Measurements from ENCODE around the gene HMOX1. TPM values are rescaled to one million over a fixed set of nuclear protein-coding genes. Genes with fewer than 3 reads are reported as not detected.
"Not testable (repeated sequence)": the region's sequence is repeated elsewhere in the genome, so short reads cannot be mapped to it uniquely, and the experiment has no call there.

Gene HMOX1
- polyA plus RNA-seq, 1 donor from 2014 or later, result 28.7 TPM

- H3K4me3 Mint-ChIP-seq, result peak overlapping the region in 1 of 4 donors; percentile 55
- peaks cover 0 to 2% (median 0%) of the 10 kb centered on the region in 3 donors for H3K9me3 Mint-ChIP-seq
- no peak overlapping the region for H3K27ac Mint-ChIP-seq
- H3K27me3 Mint-ChIP-seq, result no peaks in the 10 kb centered on the region
- peaks cover 8% of the 10 kb centered on the region for H3K36me3 Mint-ChIP-seq
- no peaks in the 10 kb centered on the region for H3K4me1 Mint-ChIP-seq
Measured at GRCh38 chr22:35435201-35435740, 54.4 kb downstream of the HMOX1 start.

GRCh38 chr22:35436421-35436820, 55.5 kb downstream of the HMOX1 start:
- no peak overlapping the region for H3K4me3 Mint-ChIP-seq
- no peaks in the 10 kb centered on the region for H3K27me3 Mint-ChIP-seq
- H3K27ac Mint-ChIP-seq, result no peak overlapping the region
- H3K9me3 Mint-ChIP-seq, result peaks cover 0 to 2% (median 0%) of the 10 kb centered on the region in 3 donors
- peaks cover 8% of the 10 kb centered on the region for H3K36me3 Mint-ChIP-seq
- H3K4me1 Mint-ChIP-seq, result no peaks in the 10 kb centered on the region

- Mint-ChIP-seq H3K4me1 (no peaks in the 10 kb centered on the region), H3K27me3 (no peaks in the 10 kb centered on the region), H3K9me3 (peaks cover 0 to 2% (median 0%) of the 10 kb centered on the region in 3 donors), H3K4me3 (no peak overlapping the region), H3K27ac (no peak overlapping the region), H3K36me3 (peaks cover 8% of the 10 kb centered on the region)
Measured at GRCh38 chr22:35437049-35437448, 56.2 kb downstream of the HMOX1 start.

DNA sequence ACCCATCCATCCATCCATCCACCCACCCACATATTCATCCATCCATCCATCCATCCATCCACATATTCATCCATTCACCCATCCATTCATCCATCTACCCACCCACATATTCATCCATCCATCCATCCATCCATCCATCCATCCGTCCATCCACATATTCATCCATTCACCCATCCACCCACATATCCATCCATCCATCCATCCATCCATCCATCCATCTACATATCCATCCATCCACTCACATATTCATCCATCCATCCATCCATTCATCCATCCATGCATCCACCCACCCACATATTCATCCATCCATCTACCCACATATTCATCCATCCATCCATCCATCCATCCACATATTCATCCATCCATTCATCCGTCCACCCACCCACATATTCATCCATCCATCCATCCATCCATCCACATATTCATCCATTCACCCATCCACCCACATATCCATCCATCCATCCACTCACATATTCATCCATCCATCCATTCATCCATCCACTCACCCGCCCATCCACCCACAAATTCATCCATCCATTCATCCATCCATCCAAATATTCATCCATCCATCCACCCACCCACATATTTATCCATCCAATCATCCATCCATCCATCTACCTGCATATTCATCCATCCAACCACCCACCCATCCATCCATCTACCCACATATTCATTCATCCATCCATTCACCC, 57.9 kb downstream of the HMOX1 start:
- H3K27ac Mint-ChIP-seq, result not testable (repeated sequence)

GRCh38 chr22:35439365-35439717, 58.4 kb downstream of the HMOX1 start:
- no peak overlapping the region for H3K4me3 Mint-ChIP-seq
- H3K27ac Mint-ChIP-seq, result no peak overlapping the region
- no peaks in the 10 kb centered on the region for H3K9me3 Mint-ChIP-seq
- H3K27me3 Mint-ChIP-seq, result no peaks in the 10 kb centered on the region
- peaks cover 6% of the 10 kb centered on the region for H3K36me3 Mint-ChIP-seq
- no peaks in the 10 kb centered on the region for H3K4me1 Mint-ChIP-seq

More for the DNA sequence above, 57.9 kb downstream of the HMOX1 start:
- H3K27me3 Mint-ChIP-seq, H3K36me3 Mint-ChIP-seq, H3K4me1 Mint-ChIP-seq, H3K4me3 Mint-ChIP-seq, H3K9me3 Mint-ChIP-seq: not testable (repeated sequence)

DNA sequence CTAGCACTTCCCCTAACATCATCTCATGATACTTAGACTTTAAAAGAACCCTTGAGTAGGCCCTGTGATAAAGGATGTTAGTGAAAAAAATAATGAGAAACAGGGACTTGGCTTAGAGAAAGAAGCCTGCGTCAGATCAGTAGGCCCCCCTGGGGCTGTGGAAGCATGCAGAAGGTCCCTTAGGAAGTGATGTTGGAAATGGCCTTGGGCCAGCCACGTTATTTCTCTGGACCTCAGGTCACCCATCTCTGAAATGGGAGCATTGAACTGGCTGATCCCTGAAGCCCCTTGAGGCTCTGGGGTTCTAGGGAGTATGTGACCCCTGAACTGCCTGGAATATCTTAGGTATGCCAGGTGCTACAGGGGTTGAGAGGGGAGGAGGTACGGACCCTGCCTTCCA, 59.2 kb downstream of the HMOX1 start:
- Mint-ChIP-seq H3K27ac (no peak overlapping the region), H3K4me3 (peak overlapping the region in 1 of 4 donors; percentile 18), H3K36me3 (peaks cover 6% of the 10 kb centered on the region), H3K9me3 (no peaks in the 10 kb centered on the region), H3K27me3 (no peaks in the 10 kb centered on the region), H3K4me1 (no peaks in the 10 kb centered on the region)

DNA sequence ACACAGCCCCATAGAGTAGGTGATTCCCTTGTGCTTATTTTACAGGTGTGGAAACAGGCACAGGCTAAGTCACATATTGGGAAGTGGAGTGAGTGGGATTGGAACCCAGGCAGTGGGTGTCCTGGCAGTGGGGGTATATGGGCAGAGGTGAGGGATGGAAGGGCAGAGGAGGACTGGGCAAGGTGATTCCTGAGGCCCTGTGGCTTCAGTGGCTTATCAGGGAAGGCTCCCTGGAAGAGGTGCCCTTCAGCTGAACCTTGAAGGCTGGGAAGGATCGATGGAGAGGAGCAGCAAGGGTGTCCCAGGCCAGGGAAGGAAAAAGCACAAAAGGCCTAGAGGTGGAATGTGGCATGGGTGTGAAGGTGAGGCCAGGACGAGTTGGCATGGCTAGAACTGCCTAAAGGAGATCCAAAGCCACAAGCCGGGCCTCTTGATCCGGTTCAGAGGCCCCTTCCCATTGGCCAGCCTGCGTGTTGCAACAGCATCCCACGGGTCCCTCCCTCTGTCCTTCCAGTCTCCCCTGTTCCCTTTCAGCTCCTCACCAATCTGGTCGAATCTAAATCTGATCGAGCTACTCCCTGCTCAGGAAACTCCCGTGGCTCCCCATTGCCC, 60.7 kb downstream of the HMOX1 start:
- H3K4me1 Mint-ChIP-seq, result peaks cover 0 to 3% (median 0%) of the 10 kb centered on the region in 3 donors
- peaks cover 6% of the 10 kb centered on the region for H3K36me3 Mint-ChIP-seq
- peak overlapping the region in 1 of 3 donors; percentile 69 for H3K27ac Mint-ChIP-seq
- H3K9me3 Mint-ChIP-seq, result no peaks in the 10 kb centered on the region
- H3K4me3 Mint-ChIP-seq, result no peak overlapping the region
- H3K27me3 Mint-ChIP-seq, result no peaks in the 10 kb centered on the region

DNA sequence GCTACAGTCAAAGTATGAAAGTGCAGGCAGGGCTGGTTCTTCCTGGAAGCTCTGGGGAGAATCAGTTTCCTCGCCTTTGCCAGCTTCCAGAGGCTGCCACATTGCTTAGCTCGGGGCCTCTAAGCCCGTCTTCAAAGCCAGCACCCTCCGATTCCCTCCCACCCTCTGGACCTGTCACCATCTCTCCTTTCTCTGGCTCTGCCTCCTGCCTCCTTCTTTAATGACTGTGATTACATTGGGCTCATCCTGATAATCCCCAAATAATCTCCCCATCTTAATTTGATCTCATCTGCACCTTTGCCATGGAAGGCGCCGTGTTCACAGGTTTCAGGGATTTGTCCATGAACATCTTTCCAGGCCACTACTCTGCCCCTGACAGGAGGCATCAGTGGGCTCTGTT, 61.6 kb downstream of the HMOX1 start:
- H3K9me3 Mint-ChIP-seq, result no peaks in the 10 kb centered on the region
- H3K4me3 Mint-ChIP-seq, result no peak overlapping the region
- H3K4me1 Mint-ChIP-seq, result peaks cover 0 to 3% (median 0%) of the 10 kb centered on the region in 3 donors
- H3K27me3 Mint-ChIP-seq, result no peaks in the 10 kb centered on the region
- H3K36me3 Mint-ChIP-seq, result peaks cover 3% of the 10 kb centered on the region
- H3K27ac Mint-ChIP-seq, result no peak overlapping the region

- H3K36me3 Mint-ChIP-seq, result peaks cover 6% of the 10 kb centered on the region
- peaks cover 0 to 8% (median 6%) of the 10 kb centered on the region in 3 donors for H3K4me1 Mint-ChIP-seq
- H3K27me3 Mint-ChIP-seq, result no peaks in the 10 kb centered on the region
- peak overlapping the region in 1 of 3 donors; percentile 71 for H3K27ac Mint-ChIP-seq
- no peak overlapping the region for H3K4me3 Mint-ChIP-seq
- no peaks in the 10 kb centered on the region for H3K9me3 Mint-ChIP-seq
Measured at GRCh38 chr22:35443338-35443737, 62.4 kb downstream of the HMOX1 start.

Other genes starting within 250 kb of the HMOX1 start
- gene HMGXB4, start 123.6 kb upstream of the HMOX1 start, polyA plus RNA-seq, result 9.1 TPM
- gene TOM1, start 81.2 kb upstream of the HMOX1 start, polyA plus RNA-seq, result 23.1 TPM
- 78.2 TPM for gene MCM5, start 19.0 kb downstream of the HMOX1 start, polyA plus RNA-seq
- not detected for gene RASD2, start 159.7 kb downstream of the HMOX1 start, polyA plus RNA-seq
- gene MB, start 236.2 kb downstream of the HMOX1 start, polyA plus RNA-seq, result not detected